Measurements from ENCODE around the gene RIC1.

Gene RIC1

GRCh38 chr9:5652821-5653220, 23.9 kb downstream of the RIC1 start:
- TF ChIP-seq SIN3A (IDR thresholded peaks at IDR 0.05; ENCODE audit: borderline replicate concordance, insufficient read depth, low read length) (no peak), POLR2AphosphoS5 (IDR thresholded peaks at IDR 0.05; ENCODE audit: low read depth, low read length) (no peak), REST (IDR thresholded peaks at IDR 0.05; ENCODE audit: insufficient read depth in 1 of 2, low read depth in 2 of 2, low read length in 2 of 2) (no peak), FOXP2 (optimal IDR thresholded peaks at IDR 0.05; ENCODE audit: borderline replicate concordance, extremely low read depth, extremely low read length, insufficient read depth) (no peak), TAF1 (IDR thresholded peaks at IDR 0.05; ENCODE audit: borderline replicate concordance, insufficient read depth, low read length) (no peak)

- TF ChIP-seq POLR2AphosphoS5 (IDR thresholded peaks at IDR 0.05; ENCODE audit: low read depth, low read length) (no peak), SIN3A (IDR thresholded peaks at IDR 0.05; ENCODE audit: borderline replicate concordance, insufficient read depth, low read length) (no peak), FOXP2 (optimal IDR thresholded peaks at IDR 0.05; ENCODE audit: borderline replicate concordance, extremely low read depth, extremely low read length, insufficient read depth) (no peak), REST (IDR thresholded peaks at IDR 0.05; ENCODE audit: insufficient read depth in 1 of 2, low read depth in 2 of 2, low read length in 2 of 2) (no peak), TAF1 (IDR thresholded peaks at IDR 0.05; ENCODE audit: borderline replicate concordance, insufficient read depth, low read length) (no peak)
These were observed 36.2 kb downstream of the RIC1 start for GRCh38 chr9:5665059-5665458.

GRCh38 chr9:5667391-5667790, 38.5 kb downstream of the RIC1 start:
- TF ChIP-seq FOXP2 (optimal IDR thresholded peaks at IDR 0.05; ENCODE audit: borderline replicate concordance, extremely low read depth, extremely low read length, insufficient read depth) (no peak), POLR2AphosphoS5 (IDR thresholded peaks at IDR 0.05; ENCODE audit: low read depth, low read length) (no peak), SIN3A (IDR thresholded peaks at IDR 0.05; ENCODE audit: borderline replicate concordance, insufficient read depth, low read length) (no peak), TAF1 (IDR thresholded peaks at IDR 0.05; ENCODE audit: borderline replicate concordance, insufficient read depth, low read length) (no peak), REST (IDR thresholded peaks at IDR 0.05; ENCODE audit: insufficient read depth in 1 of 2, low read depth in 2 of 2, low read length in 2 of 2) (no peak)

- TF ChIP-seq TAF1 (IDR thresholded peaks at IDR 0.05; ENCODE audit: borderline replicate concordance, insufficient read depth, low read length) (no peak), POLR2AphosphoS5 (IDR thresholded peaks at IDR 0.05; ENCODE audit: low read depth, low read length) (no peak), REST (IDR thresholded peaks at IDR 0.05; ENCODE audit: insufficient read depth in 1 of 2, low read depth in 2 of 2, low read length in 2 of 2) (no peak), SIN3A (IDR thresholded peaks at IDR 0.05; ENCODE audit: borderline replicate concordance, insufficient read depth, low read length) (no peak), FOXP2 (optimal IDR thresholded peaks at IDR 0.05; ENCODE audit: borderline replicate concordance, extremely low read depth, extremely low read length, insufficient read depth) (no peak)
These were observed 41.2 kb downstream of the RIC1 start for GRCh38 chr9:5670079-5670478.

Data from PFSK-1 (cell line).